OCI-LY1 (cell line): ENCODE results near the gene CCNG2.

Experiments used
- CTCF ChIP-seq: fragments of 200-600 bp; sonication (generic), shearing (Covaris generic); IDR thresholded peaks from 2 replicates; pipeline ENCODE4 v1.5.1; 2017; ENCODE audit warnings: mild to moderate bottlenecking, antibody characterized with exemption, low read length, moderate library complexity, mixed read lengths
- EZH2 ChIP-seq: fragments of 200-600 bp; sonication (generic), shearing (Covaris generic); IDR thresholded peaks from 2 replicates; pipeline ENCODE4 v1.8.0; 2017; ENCODE audit warnings: borderline replicate concordance, mixed run types, mild to moderate bottlenecking, antibody characterized with exemption, low read length, moderate library complexity, mixed read lengths

GRCh38 chr4:77127215-77127614 is 29.8 kb upstream of the CCNG2 start:
- TF ChIP-seq EZH2 (no peak), CTCF (no peak)
